ENCODE data around the gene SLC19A2. TPM values are rescaled to one million over a fixed set of nuclear protein-coding genes. Genes with fewer than 3 reads are reported as not detected.

Gene SLC19A2
- total RNA-seq, 1 experiment from 2014 or later, result 12.8 TPM

DNA sequence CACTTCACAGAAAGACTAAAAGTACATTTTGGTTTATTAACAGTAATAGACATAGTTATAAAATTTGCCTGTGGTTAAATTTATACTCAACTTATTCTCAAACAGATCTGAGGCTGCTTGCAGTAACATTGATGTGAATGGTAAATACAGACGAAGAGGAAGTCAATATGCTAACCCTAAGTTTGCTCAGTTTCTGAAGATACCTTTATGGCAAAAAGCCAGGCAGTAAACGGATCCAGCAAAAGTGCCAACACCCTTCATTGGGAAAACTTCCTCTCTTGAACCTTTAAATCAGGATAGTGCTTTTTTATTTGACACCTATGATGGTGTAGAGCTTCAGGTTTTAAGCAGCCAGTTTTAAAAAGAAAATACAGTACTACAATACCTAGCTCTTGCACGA lies 41.8 kb downstream of the SLC19A2 start:
- no peak overlapping the region for H2BK120ac ChIP-seq (ENCODE audit: low read depth, low read length, poor library complexity, severe bottlenecking)
- H3K27me3 ChIP-seq (ENCODE audit: insufficient read depth, low read length), result no peaks in the 10 kb centered on the region
- no peaks in the 10 kb centered on the region for H3K23me2 ChIP-seq (ENCODE audit: insufficient read length, low read depth, low read length, poor library complexity, severe bottlenecking)
- Mint-ChIP-seq H3K27me3 (ENCODE audit: low read depth) (peaks cover 2% of the 10 kb centered on the region), H3K9me3 (peaks cover 0 to 7% of the 10 kb centered on the region in 2 experiments; a peak in 2 of 5 replicates), H3K4me1 (no peaks in the 10 kb centered on the region), H3K4me3 (no peak overlapping the region), H3K27ac (no peak overlapping the region), H3K36me3 (ENCODE audit: insufficient read depth in 1 of 3, low read depth in 3 of 3) (no peaks in the 10 kb centered on the region)
- no peak overlapping the region for H4K91ac ChIP-seq (ENCODE audit: insufficient read length, low read depth, low read length)
- H2AFZ ChIP-seq (ENCODE audit: low read length), result no peak overlapping the region
- H3K18ac ChIP-seq (ENCODE audit: insufficient read length, low read depth, low read length), result no peak overlapping the region
- H2BK15ac ChIP-seq (ENCODE audit: low read depth, low read length), result no peak overlapping the region
- no peak for DNase-seq
- no peaks in the 10 kb centered on the region for H4K20me1 ChIP-seq (ENCODE audit: control insufficient read depth, insufficient read depth, insufficient read length)
- H3K27ac ChIP-seq (ENCODE audit: insufficient read length, low read depth, low read length), result no peak overlapping the region
- no peaks in the 10 kb centered on the region for H3K9me3 ChIP-seq (ENCODE audit: control insufficient read depth, low read depth, low read length)
- H4K5ac ChIP-seq (ENCODE audit: insufficient read length, low read depth, low read length), result no peak overlapping the region
- no peak overlapping the region for H3K9ac ChIP-seq (ENCODE audit: extremely low read depth, insufficient read length, low read length)
- no CpG with 5 or more reads among the region's 3 CpGs for WGBS (ENCODE audit: extremely low coverage, insufficient read length, low lambda C conversion rate)
- no peak overlapping the region for H2BK20ac ChIP-seq (ENCODE audit: low read depth, low read length, poor library complexity, severe bottlenecking)
- no peak overlapping the region for H4K8ac ChIP-seq (replicated peaks; ENCODE audit: insufficient read length, low read depth, low read length)
- no peak overlapping the region for H2BK12ac ChIP-seq (ENCODE audit: insufficient read length, low read depth, low read length)
- H3K4me1 ChIP-seq (ENCODE audit: insufficient read depth, low read length), result no peaks in the 10 kb centered on the region
- H3T11ph ChIP-seq (ENCODE audit: low read length), result no peak overlapping the region
- H3K79me2 ChIP-seq (ENCODE audit: insufficient read depth, low read length), result no peaks in the 10 kb centered on the region
- H3K23ac ChIP-seq (ENCODE audit: insufficient read length, low read depth, low read length), result no peak overlapping the region
- no peak overlapping the region for H3K4ac ChIP-seq (ENCODE audit: low read depth, low read length)
- no peaks in the 10 kb centered on the region for H3K79me1 ChIP-seq (ENCODE audit: insufficient read depth, low read depth, low read length, poor library complexity, severe bottlenecking)
- H3K14ac ChIP-seq (ENCODE audit: insufficient read depth, low read length), result no peak overlapping the region
- no peak overlapping the region for H2AK5ac ChIP-seq (ENCODE audit: insufficient read length, low read length)
- no peak for TF ChIP-seq CTCF (conservative IDR thresholded peaks at IDR 0.05)
- no peak overlapping the region for H2BK5ac ChIP-seq (ENCODE audit: insufficient read length, low read length)
- H3K56ac ChIP-seq (ENCODE audit: insufficient read length, low read depth, low read length), result no peak overlapping the region
- H3K4me2 ChIP-seq (ENCODE audit: insufficient read depth, insufficient read length, low read length), result no peak overlapping the region

Data from H9 (cell line).